Measurements from ENCODE around the gene KCNH5.

- TF ChIP-seq CTCF (IDR thresholded peaks at IDR 0.05): no peak
- TF ChIP-seq EP300 (IDR thresholded peaks at IDR 0.05; ENCODE audit: borderline replicate concordance in 1 of 2, low read depth in 1 of 2, low read length in 1 of 2): no peak
- TF ChIP-seq YY1 (IDR thresholded peaks at IDR 0.05; ENCODE audit: low read depth): no peak
- TF ChIP-seq JUND (IDR thresholded peaks at IDR 0.05): no peak
- no peak for TF ChIP-seq FOXM1 (IDR thresholded peaks at IDR 0.05; ENCODE audit: low read depth)
- TF ChIP-seq RAD21 (IDR thresholded peaks at IDR 0.05; ENCODE audit: low read length): no peak
Measured at GRCh38 chr14:62886461-62886860, 158.8 kb downstream of the KCNH5 start.

Data from SK-N-SH (cell line).